Right lobe of liver (tissue), 4 donors: ENCODE measurements around the gene MAGEA11.

Source experiments
- CTCF ChIP-seq, 4 donors: fragments of 200-600 bp in 3 of 4; fragments of 450-650 bp in 1 of 4; IDR thresholded peaks; one replicate each; pipeline versions ENCODE4 v1.5.1 to v1.8.0; 2016 to 2022; ENCODE audit warnings: antibody characterized with exemption in 4 of 4, mild to moderate bottlenecking in 2 of 4
- POLR2A ChIP-seq: fragments of 450-650 bp; IDR thresholded peaks from one replicate; pipeline ENCODE4 v1.6.1; 2017; ENCODE audit warnings: antibody characterized with exemption, mild to moderate bottlenecking
- donor health status: DM: no; HTN: no; CAD: no.
- donor health status: DM: no; HTN: no; CAD: no.
- donor health status: DM: no; HTN: yes; CAD: no.

- TF ChIP-seq CTCF (IDR thresholded peaks at IDR 0.05) (no peak), POLR2A (no peak)
Observed at GRCh38 chrX:149762696-149763614, 51.1 kb downstream of the MAGEA11 start.
